GM21717 (cell line): Measurements from ENCODE around the gene EMCN.

Experiments
- ATAC-seq: cut with Tn5 transposase; IDR thresholded peaks from one replicate; pipeline ENCODE4 v1.9.1; 2021; ENCODE audit warnings: mild to moderate bottlenecking, moderate library complexity; ENCODE audit not compliant: unreplicated experiment

Gene EMCN

DNA sequence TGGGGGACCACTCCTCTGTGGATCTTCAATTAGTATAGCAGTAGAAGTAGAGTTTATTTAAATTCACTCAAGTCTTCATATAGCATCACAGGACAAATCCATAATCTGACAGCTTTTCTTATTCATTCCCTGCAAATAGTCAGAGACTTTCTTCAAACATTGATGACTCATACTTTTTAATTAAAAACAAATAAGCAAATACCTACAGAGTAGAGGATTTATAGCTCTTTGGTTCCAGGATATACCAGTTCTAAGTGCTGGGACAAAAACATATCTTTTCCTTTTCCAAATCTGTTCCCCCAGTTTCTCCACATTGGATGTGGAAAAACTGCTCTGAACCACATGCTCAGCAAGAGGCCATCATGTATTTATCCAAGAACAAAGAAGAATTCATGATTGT lies 24.1 kb downstream of the EMCN start:
- ATAC-seq = no peak

DNA sequence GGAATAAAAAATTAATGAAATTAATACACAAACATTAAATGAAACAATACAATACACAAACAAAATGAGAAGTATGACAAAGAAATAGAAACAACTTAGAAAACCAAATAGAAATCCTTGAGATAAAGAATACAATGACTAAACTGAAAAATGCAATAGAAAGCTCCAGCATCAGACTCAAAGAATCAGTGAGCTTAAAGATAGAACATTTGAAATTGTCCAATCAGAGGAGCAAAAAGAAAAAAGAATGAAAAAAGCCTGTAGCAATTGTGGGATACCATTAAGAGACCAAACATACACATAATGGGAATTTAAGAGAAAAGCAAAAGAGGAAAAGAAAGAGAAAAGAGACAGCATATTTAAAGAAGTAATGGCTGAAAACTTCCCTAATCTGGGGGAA lies 25.7 kb downstream of the EMCN start:
- no peak for ATAC-seq

DNA sequence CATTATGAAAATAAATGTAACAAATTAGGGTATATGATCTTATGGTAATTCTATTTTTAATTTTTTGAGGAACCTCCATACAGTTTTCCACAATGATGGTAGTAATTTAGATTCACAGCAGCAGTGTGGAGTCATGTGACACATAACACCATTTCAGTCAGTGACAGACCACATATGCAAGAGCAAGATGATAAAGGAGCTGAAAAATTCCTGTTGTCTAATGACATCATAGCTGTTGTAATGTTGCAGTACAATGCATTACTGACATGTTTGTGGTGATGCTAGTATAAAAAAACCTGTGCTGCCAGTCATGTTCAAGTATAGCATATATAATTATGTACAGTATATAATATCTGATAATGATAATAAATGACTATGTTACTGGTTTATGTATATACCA lies 28.5 kb downstream of the EMCN start:
- ATAC-seq = no peak

GRCh38 chr4:100486496-100486895 lies 31.3 kb downstream of the EMCN start:
- no peak for ATAC-seq

DNA sequence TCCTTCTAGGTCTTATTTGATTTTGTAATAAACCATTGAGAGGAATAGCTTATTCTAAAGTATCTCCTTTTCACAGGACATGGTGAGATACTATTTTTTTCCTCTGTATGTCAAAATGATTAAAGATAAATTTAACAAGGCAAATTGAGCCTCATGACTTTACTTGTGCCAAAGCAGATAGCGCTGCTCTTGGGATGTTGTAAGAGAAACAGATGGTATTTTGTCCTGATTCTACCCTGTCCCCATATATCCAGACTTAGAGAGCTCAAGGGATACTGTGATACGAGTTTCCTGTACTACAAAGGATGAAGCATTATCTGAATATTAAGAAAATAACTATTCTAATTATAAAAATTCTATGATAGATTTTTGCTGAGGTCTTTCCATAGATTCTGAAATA lies 34.0 kb downstream of the EMCN start:
- ATAC-seq = no peak

DNA sequence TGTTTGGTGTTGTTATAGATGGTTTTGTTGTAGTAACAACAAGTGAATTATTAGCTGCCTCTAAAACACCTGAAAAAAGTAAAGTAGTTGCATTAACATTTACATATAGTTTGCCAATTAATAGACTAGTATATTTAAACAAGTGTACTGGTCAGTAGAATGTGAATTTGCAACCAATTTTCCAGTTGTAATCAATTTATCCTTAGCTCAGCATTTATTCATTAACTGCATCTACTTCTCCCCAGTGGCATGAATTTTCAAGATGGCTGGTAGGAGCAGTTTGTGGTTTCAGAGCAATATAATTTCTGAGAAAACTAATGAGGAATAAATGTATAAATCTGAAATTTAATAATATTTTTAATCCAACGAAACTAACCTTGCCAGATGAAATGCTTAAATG lies 37.9 kb downstream of the EMCN start:
- no peak for ATAC-seq

DNA sequence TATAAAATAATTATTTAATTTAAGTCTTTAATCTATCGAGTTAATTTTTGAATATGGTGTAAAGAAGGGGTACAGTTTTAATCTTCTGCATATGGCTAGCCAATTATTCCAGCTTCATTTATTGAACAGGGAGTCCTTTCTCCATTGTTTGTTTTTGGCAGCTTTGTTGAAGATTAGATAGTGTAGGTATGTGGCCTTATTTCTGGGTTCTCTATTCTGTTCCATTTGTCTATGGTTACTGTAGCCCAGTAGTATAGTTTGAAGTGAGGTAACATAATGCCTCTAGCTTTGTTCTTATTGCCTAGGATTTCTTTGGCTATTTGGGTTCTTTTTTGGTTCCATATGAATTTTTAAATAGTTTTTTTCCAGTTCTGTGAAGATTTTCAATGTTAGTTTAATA lies 48.3 kb downstream of the EMCN start:
- ATAC-seq = no peak

DNA sequence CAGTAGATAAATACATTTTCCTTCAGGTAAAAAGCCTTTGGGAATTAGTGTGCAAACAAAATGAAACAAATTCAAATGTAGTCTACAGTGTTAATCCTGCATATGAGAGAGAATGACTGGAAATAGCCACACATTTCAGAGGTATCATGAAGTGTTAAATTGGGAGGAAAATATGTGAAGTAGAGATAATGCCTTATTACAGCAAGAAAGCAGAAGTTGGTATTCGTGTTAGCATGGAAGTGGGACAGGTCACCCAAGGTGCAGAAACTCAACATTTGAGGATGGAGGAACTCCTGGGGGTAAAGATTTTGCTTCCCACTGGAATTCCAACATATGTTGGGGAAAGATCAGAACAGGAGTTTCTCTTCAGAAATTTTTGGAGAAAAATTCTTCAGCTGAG lies 51.3 kb downstream of the EMCN start:
- ATAC-seq = no peak

- ATAC-seq = no peak
Measured at GRCh38 chr4:100461807-100462605, 55.8 kb downstream of the EMCN start.

- no peak for ATAC-seq
Measured at GRCh38 chr4:100450449-100450848, 67.4 kb downstream of the EMCN start.

DNA sequence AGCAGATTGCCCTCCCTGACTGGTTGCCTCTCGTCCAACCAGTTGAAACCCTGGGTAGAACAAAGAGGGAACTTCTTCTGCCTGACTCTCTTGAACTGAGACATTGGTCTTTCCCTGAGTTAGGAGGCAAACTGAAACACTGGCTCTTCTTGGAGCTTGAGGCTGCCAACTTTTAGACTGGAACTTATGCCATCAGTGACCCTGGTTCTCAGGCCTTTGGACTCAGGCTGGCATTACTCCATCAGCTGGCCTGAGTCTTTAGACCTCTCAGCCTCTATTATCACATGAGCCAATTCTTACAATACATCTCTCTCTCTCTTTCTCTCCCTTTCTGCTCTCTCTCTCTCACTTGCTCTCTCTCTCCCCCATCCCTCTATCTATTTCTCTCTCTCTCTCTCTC lies 86.4 kb downstream of the EMCN start:
- no peak for ATAC-seq

GRCh38 chr4:100430451-100430850 lies 87.4 kb downstream of the EMCN start:
- no peak for ATAC-seq

- ATAC-seq = no peak
Measured at GRCh38 chr4:100429616-100430015, 88.2 kb downstream of the EMCN start.

DNA sequence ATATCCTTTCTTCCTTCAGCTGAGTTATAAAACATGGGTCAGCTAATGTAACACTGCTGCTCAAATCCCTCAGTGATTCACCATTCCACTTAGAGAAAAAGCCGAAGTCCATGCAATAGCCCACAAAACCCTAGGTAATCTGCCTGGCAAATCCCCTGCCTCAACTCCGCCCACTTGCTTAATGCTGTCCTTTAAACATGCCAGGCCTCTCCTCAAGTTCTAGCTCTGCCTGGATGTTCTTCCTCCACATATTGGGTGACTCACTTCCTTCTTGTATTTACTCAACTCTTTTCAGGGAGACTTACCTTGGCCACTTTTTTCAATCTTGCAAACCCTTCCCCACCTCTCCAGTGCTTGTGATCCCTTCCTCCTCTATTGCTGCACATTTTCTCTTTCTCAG lies 89.8 kb downstream of the EMCN start:
- ATAC-seq = no peak

DNA sequence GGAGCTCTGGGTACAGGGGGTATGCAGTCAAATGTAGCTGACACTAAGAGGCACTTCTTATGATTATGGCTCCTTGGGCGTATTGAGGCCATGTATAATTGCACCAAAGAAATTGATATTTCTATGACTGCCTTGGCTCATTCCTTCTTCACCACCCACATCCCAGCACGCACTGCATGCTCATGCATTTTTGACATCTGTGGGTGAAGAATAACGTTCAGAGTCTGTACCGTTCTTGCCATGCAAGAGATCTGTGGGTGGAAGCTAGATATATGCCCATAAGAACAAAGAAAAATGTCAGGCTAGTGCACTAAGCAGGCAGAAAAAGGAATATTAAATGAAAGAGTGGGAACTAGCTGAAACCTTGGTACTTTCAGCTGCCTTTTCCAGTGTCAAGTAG lies 93.4 kb downstream of the EMCN start:
- no peak for ATAC-seq

GRCh38 chr4:100422894-100423293 lies 94.9 kb downstream of the EMCN start:
- no peak for ATAC-seq

DNA sequence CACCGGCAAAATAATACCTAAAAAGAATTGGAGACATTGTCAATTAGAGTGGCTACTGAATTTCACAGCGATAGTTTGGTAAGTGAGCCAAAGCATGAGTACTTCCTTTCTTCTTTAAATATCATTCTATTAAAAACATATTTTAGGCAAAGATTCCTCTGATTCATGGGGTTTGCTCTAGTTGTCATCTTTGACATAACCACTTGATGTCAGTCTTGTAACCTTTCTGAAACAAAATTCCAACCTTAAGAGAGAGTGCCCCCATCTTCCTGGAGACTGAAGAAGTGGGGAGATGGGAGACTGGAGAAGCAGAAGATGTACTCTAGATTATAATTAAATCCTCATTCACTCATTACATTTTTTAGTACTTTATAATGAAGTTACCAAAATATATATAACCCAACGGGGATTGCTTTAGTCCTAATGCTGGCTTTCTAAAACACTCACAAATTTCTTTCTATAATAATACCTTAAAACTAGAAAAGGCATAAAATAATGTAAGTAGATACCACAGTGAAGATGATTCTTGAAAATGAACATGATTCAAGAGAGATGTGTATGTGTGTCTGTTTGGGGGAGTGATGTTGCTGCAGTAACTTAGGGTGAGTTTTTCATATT lies 96.4 kb downstream of the EMCN start:
- ATAC-seq = no peak

DNA sequence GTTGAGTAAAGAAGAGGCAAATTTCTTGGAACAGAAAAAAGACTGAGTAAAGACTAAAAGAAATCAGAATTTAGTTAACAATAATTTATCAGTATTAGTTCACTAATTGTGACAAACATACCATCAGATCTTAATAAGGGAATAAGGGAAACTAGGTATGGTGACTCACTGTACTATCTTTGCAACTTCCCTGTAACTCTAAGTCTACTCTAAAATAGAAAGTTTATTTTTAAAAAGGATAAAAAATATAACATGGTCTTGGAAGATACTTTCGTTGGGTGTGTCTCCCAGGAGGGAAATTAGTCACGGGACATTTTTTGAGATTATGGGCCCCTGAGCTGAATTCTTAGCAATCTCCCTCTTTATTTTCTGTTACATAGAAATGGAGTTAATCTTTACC lies 97.3 kb downstream of the EMCN start:
- no peak for ATAC-seq

GRCh38 chr4:100417565-100417964 lies 100.3 kb downstream of the EMCN start:
- ATAC-seq = no peak

- no peak for ATAC-seq
Measured at GRCh38 chr4:100414016-100414790, 103.6 kb downstream of the EMCN start.

GRCh38 chr4:100391863-100392262 lies 126.0 kb downstream of the EMCN start:
- ATAC-seq = no peak

GRCh38 chr4:100391086-100391485 lies 126.7 kb downstream of the EMCN start:
- no peak for ATAC-seq
